ENCODE measurements around the gene PLTP.

GRCh38 chr20:45912344-45912682, 358 bp upstream of the PLTP start:
- TF ChIP-seq CTCF (IDR thresholded peaks at IDR 0.05): no peak
- no peak for TF ChIP-seq POLR2A (IDR thresholded peaks at IDR 0.05)

All from testis (tissue), 2 donors.